ENCODE results near the gene TRIM61. TPM values are rescaled to one million over a fixed set of nuclear protein-coding genes. Genes with fewer than 3 reads are reported as not detected.
"Not testable (repeated sequence)": the region's sequence is repeated elsewhere in the genome, so short reads cannot be mapped to it uniquely, and the experiment has no call there.

TRIM61 gene
- total RNA-seq, 1 donor from 2014 or later = 1.2 TPM

- Histone ChIP-seq H3K27me3 (no peaks in the 10 kb centered on the region), H3K9me3 (no peaks in the 10 kb centered on the region), H3K27ac (no peak overlapping the region), H3K4me3 (no peak overlapping the region), H3K36me3 (no peaks in the 10 kb centered on the region), H3K4me1 (no peaks in the 10 kb centered on the region)
- ATAC-seq (no peak), DNase-seq (no peak)
- TF ChIP-seq CTCF (IDR thresholded peaks at IDR 0.05) = no peak
- intact Hi-C loops (cut with DNase I) = no loop called here
These were observed 39.7 kb downstream of the TRIM61 start for GRCh38 chr4:164937576-164938270.

GRCh38 chr4:164935865-164936606 is 41.4 kb downstream of the TRIM61 start:
- H3K36me3 ChIP-seq; ATAC-seq; DNase-seq; H3K27ac ChIP-seq; H3K27me3 ChIP-seq; H3K4me3 ChIP-seq; intact Hi-C loops (cut with DNase I); H3K9me3 ChIP-seq; H3K4me1 ChIP-seq: not testable (repeated sequence)

DNA sequence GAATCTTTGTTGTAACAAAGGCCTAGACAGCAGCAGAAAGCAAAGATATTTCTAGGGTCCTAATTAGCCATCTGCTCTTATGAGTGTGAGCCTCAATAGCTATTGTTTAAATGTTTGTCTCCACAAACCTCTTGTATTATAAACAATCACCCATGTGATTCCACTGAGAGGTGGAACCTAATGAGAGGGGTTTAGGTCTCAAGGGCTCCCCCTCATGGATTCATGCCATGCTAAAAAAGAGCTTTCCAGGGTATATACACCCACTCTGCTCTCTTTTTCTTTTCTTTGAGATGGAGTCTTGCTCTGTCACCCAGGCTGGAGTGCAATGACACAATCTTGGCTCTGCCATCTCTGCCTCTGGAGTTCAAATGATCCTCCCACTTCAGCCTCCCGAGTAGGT is 42.1 kb downstream of the TRIM61 start:
- intact Hi-C loops (cut with DNase I) = no loop called here

GRCh38 chr4:164933244-164933643 is 44.2 kb downstream of the TRIM61 start:
- no peak for TF ChIP-seq CTCF (IDR thresholded peaks at IDR 0.05)
- intact Hi-C loops (cut with DNase I) = no loop called here
- Histone ChIP-seq H3K27ac (no peak overlapping the region), H3K4me1 (no peaks in the 10 kb centered on the region), H3K4me3 (no peak overlapping the region), H3K27me3 (no peaks in the 10 kb centered on the region), H3K9me3 (no peaks in the 10 kb centered on the region), H3K36me3 (no peaks in the 10 kb centered on the region)
- DNase-seq (no peak), ATAC-seq (peak; percentile 14)

More for the DNA sequence above, 42.1 kb downstream of the TRIM61 start:
- Histone ChIP-seq H3K4me1 (no peaks in the 10 kb centered on the region), H3K27ac (no peak overlapping the region), H3K4me3 (no peak overlapping the region), H3K9me3 (no peaks in the 10 kb centered on the region), H3K27me3 (no peaks in the 10 kb centered on the region), H3K36me3 (no peaks in the 10 kb centered on the region)
- TF ChIP-seq CTCF (IDR thresholded peaks at IDR 0.05) = no peak
- DNase-seq (no peak), ATAC-seq (no peak)

GRCh38 chr4:164931551-164932324 is 45.7 kb downstream of the TRIM61 start:
- H3K27me3 ChIP-seq = no peaks in the 10 kb centered on the region
- no peaks in the 10 kb centered on the region for H3K4me1 ChIP-seq
- TF ChIP-seq CTCF (IDR thresholded peaks at IDR 0.05) = no peak
- DNase-seq (no peak), ATAC-seq (peak; percentile 12)
- no peaks in the 10 kb centered on the region for H3K36me3 ChIP-seq
- no peak overlapping the region for H3K27ac ChIP-seq
- intact Hi-C loops (cut with DNase I) = no loop called here
- no peak overlapping the region for H3K4me3 ChIP-seq
- no peaks in the 10 kb centered on the region for H3K9me3 ChIP-seq

DNA sequence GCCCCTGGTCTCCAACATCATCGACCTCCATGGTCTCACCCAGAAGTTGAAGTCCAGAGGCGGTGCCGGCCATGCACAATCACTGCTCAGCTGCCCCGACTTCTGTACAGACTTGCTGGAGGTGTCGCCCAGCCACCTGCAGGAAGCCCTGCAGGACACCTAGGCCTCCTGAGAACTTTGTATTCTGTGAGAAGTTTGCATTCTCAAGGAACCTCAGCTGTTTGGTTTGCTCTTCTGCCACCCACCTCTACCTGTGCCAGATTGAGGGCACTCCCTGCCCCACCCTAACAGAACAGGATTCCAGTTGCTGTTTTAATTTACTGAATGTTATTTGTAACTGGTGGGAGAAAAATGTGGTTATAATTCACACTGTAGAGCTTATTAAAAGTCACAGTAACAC is 46.8 kb downstream of the TRIM61 start:
- intact Hi-C loops (cut with DNase I) = no loop called here
- no peaks in the 10 kb centered on the region for H3K9me3 ChIP-seq
- ATAC-seq (no peak), DNase-seq (no peak)
- no peaks in the 10 kb centered on the region for H3K36me3 ChIP-seq
- no peak overlapping the region for H3K4me3 ChIP-seq
- no peaks in the 10 kb centered on the region for H3K4me1 ChIP-seq
- no peaks in the 10 kb centered on the region for H3K27me3 ChIP-seq
- no peak for TF ChIP-seq CTCF (IDR thresholded peaks at IDR 0.05)
- no peak overlapping the region for H3K27ac ChIP-seq

- H3K4me1 ChIP-seq; ATAC-seq; DNase-seq; intact Hi-C loops (cut with DNase I); H3K4me3 ChIP-seq; H3K36me3 ChIP-seq; H3K9me3 ChIP-seq; H3K27me3 ChIP-seq; H3K27ac ChIP-seq: not testable (repeated sequence)
These were observed 50.4 kb downstream of the TRIM61 start for GRCh38 chr4:164927101-164927500.
